HG03575 (cell line): ENCODE results near the gene ERC2.

Experiments used
- ATAC-seq: cut with Tn5 transposase; IDR thresholded peaks from one replicate; pipeline ENCODE4 v1.9.1; 2021; ENCODE audit not compliant: unreplicated experiment, insufficient number of reproducible peaks, low FRiP score; ENCODE audit errors: extremely low read depth

The ERC2 gene

DNA sequence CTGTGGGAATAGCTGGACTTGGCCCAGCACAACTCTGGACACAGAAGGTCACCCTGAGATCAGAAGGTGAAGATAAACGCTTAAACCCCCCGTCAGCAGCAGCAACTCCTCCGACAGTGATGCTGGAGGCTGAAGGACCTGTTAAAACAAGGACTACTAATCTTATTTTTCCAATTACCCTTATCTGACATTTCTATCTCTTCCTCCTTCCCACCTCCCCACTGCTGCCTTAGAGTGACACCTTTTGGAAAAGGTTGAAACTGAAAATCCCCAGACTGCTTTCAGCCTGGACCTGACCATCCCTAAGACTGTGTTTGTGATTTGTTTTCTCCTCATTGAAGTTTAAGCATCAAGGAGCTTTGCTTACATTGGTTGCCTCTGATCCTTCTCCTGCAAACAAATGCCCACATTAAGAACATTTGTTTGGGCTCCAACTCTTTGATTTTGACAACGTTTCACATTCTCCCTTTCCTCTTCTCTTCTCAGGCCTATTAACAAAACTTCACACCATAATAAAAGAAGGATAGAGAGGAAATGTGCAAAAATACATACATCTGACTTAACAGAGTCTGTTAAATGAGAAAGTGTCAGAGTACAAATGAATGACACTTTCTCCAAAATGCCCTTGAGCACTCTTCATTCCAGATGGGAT is 570.6 kb downstream of the ERC2 start:
- no peak for ATAC-seq

DNA sequence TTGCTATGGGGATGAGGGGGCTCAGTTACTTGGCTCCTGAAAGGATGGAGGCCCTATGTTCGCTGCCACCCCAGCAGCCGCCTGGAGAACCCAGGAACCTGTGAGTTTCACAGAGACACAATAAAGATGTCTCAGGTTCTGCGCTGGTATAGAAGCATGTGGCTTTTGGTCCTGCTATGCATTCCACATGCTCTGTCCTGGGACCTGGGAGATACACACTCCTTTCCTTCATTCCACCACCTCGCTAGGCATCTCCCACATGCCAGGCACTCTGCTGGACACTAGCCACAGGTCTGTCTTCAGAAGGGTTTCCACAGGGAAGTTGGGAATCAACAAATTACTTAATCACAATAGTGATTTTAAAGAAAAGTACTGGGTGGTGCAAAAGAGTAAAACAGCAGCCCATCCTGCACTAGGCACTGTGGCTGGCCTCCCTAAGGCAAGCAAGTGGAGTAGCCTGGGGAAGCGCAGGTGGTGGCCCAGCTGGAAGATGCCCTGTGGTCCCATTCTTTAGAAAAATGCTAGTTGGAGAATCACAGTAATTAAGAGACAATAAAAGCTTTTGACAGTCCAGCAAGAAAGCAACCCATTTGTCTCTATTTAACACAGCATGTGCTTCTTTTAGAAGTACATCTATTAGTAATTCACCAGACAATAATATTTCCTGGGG is 572.2 kb downstream of the ERC2 start:
- no peak for ATAC-seq

DNA sequence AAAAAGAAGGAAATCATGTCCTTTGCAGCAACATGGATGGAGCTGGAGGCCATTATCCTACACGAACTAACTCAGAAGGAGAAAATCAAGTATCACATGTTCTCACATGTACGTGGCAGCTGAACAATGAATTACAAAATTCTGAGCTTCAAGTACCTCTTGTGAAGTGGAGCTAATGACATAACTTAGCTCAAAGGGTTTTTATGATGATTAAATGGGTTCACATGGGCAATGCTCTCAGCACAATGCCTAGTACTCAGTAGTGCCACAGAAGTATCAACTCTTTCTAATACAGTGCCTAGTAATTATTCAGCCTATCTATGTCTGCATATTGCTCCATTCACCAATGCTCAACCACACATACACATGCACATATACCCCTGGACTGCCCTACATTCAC is 573.7 kb downstream of the ERC2 start:
- no peak for ATAC-seq

DNA sequence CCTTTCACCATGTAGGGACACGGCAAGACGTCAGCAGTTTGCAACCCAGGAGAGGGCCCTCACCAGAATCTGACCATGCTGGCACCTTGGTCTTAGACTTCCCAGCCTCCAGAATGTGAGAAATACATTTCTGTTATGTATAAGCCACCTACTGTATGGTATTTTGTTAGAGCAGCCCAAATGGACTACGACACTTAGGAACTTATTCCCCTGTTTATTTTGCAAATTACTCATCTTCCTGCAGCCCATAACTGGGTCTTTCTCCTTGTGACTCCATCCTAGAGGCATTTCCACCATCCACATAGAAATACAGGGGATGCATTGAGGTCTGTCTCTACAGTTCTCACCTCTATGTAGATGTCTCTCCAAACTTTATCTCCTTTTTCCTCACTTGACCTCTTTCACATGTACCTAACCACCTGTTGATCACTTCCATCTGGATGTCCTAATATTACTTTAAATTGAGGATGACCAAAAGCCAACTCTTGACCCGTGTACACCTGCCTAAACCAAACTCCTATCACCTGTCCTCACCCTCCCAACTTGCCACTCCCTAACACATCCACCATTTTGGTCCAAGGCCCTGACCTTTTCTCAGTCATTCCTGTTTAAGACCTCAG is 575.1 kb downstream of the ERC2 start:
- no peak for ATAC-seq

DNA sequence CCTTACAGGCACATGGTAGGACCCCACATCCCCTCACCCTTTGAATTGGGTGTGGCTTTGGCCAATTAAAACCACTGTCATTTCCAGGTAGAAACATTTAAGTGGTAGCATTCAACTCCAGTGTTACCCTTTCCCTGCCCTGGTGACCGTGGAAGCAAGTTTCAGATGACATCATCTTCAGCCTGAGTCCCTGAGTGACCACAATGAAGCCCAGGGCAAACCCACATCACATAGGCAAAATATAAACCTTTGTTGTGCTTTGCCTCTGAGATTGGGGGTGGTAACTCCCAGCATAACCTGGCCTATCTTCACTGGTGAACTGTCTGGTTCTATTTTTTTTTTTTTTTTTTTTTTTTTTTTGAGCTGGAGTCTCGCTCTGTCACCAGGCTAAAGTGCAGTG is 577.2 kb downstream of the ERC2 start:
- no peak for ATAC-seq

DNA sequence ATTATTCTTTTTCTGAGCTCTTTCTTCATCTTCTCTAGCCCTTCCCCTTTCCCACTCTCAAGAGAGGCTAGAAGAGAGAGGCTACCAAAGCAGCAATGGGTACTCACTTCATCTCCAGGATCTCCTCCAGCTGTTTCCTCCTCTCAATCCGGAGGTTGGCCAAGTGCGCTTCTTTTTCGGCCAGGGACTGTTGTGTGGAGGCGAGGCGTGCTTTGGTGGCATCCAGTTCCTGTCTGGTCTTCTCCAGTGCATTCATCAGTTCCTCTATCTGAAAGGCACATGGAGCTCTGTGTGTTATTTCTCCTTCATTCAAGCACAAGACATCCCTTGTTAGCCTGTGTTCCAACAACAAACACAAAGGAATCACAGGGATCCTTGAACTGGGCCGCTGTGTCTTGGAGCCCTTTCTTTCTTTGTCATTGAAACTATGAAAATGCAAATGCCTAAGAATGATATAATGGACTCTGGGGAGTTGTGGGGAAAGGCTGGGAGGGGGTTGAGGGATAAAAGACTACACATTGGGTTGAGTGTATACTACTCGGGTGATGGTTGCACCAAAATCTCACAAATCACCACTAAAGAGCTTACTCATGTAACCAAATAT is 579.9 kb downstream of the ERC2 start:
- ATAC-seq, result no peak

DNA sequence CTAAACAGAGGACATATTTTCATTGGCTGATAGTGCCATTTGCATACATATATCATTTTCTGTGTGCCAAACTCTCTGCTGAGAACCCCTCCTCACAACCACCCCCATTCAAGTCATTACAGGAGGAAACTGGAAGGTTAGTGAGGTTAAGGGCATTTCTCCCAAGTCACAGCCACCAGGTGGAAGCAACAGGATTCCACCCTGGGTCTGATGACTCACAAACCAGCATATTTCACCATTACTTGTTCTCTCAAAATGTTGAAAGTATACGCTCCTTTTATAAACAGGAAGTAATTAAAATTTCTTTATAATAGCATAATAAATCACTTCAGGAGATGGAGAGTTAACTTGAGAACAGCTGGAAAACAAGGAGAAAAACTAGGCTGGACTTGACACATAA is 582.5 kb downstream of the ERC2 start:
- no peak for ATAC-seq

DNA sequence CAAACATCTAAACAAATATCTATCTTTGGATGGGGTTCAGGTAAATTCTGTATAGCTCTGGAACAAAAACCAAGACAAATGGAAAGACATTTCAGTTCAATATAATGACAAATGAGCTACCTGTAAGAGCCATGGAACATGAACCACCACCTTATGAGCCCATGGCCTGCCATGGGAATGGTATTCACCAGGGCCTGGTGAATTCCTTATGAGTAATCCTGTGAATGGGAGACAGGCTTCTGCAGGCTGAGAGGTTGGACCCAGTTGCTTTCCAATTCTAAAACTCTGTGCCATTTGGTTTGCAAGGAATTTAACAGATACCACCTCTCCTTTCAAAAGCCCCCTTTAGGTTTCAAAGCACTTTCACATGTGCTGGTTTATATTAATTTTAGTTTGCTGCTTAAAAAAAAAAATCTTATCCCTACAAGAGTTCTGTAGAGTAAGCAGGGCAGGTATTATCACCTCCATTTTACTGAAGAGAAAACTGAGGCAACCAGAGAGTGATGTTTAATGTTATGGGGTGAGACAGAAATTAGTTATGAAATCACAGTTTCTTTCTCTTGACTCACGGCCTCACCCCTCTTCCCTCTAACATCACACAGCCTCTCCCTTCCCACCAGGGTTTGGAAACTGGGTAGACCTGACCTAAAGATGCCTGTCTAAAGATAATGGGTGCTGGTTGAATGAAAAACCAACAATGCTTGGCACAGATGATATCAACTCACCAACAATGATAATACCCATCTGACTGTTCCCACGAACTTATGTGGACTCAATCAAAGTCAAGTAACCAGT is 583.6 kb downstream of the ERC2 start:
- no peak for ATAC-seq

DNA sequence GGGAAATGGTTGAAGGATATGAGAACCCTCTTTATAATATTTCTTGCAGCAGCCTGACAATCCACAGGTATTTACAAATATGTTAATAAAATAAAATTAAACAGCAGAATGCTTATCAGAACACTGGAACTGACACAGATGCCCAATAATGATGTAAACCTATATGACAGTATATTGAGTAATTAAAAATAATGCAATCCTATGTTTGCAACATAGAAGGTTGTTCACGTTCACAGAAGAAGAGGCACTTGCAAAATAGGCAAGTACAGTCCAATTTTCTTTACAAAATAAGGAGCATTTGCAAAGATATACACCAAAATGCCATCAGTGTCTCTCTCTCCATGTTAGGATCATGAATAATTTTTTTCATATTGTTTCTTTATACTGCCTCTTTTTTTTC is 584.2 kb downstream of the ERC2 start:
- ATAC-seq, result no peak

DNA sequence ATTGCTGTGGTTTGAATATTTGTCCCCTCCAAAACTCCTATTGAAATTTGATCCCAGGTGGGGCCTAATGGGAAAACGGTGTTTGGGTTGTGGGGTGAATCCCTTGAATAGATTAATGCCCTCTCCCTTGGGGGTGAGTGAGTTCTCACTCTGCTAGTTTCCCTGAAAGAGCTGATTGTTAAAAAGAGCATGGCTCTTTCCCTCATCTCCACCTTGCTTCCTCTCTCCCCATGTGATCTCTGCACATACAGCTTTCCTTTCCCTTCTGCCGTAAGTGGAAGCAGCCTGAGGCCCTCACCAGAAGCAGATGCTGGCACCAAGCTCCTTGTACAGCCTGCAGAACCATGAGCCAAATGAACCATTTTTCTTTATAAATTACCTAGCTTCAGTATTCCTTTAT is 586.3 kb downstream of the ERC2 start:
- ATAC-seq, result no peak

DNA sequence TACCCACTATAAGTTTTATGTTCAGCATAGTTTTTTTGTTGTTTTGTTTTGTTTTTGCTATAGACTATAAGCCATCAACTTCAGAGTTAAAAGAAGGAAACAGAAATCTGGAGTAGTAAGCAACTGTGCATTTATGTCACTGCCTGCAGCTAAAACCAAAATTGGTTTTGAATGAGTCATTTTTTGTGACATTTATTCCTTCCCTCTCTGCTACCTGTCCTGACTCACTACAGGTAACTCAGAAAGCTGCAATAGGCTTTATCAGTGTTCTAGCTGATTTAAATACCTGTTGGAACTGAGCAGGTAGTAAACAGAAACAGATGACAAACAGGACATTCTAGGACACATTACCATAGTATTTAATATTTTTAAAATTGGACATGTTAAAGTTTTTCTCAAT is 587.9 kb downstream of the ERC2 start:
- ATAC-seq, result no peak

DNA sequence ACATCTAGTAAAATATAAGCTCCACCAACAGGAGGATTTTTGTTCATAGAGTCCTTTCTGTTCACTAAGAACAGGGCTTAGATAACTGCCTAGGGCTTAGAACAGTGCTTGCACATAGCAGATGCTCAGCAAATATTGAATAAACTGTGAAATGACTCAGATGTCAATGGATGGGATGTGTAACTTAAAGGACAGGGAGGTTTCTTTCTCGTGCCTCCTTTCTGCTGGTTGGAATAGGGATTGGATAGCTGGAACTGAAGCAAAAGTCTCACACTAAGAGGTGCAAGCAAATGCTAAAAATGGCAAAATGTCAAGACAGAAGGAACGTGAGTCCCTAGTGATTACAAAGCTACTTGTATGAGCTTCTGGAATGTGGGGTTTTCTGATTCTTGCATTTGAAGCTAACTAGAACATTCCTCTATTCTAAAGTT is 588.4 kb downstream of the ERC2 start:
- no peak for ATAC-seq

DNA sequence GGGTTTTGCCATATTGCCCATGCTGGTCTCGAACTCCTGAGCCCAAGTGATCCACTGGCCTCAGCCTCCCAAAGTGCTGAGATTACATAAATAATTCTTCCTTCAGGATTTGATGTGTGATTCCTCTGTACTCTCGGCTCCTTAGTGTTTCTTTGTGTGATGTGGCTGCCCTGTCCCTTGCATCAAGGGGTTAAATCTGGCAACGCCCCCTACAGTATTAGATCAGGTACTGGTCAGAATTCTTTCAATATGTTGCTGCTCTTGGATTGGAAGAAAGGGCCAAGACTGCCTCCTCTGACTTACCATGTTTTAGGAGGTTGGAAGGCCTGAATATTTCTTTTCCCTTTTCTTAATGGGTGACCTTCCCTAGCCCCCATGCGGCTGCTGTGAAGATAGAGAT is 590.6 kb downstream of the ERC2 start:
- ATAC-seq, result no peak

DNA sequence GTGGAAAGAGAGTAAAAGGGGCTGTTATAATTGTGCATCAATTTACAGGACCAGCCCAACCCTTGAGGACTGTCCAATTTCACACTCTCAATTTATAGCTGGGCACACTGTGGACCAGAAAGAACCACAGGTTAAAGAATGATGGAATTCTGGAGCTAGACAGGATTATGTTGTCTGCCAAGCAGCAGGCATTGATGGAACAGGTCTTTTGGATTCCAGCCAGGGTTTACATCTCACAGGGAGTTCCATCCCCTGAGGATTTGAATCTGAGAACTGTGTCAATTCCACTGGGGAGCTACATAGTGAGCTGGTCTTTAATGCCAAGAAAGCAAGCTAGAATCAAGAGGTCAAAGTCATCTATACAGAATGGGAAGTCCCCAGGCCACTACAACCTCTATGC is 591.7 kb downstream of the ERC2 start:
- ATAC-seq, result no peak

DNA sequence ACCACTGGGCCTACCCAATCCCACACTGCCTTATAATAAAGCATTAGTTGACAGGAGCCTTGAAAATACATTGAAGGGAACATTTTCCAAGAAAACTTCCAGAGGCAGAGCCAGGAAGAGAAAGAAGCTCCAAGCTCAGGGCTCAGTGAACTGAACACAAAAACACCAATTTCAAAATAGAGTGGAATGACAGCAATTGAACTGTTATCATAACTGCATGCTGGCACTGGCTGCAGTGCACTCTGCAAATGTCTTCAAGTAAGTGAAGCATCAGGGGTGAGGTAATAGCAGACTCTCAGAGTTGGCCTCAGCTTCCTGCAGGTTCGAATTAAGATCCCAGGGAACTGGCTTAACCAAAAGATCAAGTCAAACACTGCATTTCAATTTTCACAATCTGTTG is 593.2 kb downstream of the ERC2 start:
- no peak for ATAC-seq

DNA sequence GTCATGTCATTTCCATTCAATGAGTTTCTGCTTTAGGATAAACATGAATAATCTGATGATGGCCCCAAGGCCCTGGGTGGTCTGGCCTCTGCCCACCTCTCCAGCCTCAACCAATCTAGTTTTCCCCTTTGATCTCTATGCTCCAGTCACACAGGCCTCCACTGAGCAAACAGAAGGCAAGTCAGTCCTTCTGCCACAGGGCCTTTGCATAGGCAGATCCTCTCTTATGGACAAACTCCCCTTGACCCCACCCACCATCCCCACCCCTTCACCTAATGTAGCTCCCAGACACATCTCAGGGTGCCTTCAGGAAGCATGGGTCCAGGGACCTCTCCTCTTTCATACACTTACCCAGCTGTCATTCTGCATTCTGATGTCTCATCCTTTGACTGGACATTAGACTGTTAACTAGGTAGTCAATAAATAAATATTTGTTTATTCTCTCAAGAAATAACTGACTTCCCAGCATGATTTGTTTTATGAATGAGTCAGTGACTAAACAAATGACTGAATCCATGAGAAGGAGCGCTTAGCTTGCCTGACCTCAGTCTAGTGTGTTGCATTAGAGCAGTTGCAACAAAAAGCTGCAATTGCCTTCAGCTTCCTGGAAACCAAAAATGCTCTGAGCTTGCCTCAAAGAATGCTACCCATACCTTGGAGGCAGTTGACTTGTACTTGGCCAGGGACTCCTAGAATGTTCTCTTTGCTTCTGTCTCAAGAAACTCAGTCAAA is 594.6 kb downstream of the ERC2 start:
- no peak for ATAC-seq

DNA sequence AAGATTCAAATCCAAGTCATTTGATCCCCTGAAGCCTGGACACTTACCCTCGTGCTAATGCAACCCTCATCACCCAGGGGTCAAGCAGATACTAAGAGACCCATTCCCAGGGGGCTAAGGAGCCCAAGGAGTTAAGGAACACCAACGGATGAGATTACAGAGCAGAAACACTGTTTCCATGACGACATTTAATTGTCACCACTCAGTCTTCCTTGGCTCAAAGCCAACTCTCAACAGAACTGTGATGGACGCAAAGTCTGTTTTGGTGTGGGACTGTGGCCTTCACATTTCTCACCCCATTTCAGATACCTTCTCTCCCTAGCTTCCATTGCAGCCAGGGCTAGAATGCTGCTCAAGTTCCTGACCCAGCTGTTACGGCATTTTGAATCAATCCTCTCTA is 597.7 kb downstream of the ERC2 start:
- no peak for ATAC-seq

DNA sequence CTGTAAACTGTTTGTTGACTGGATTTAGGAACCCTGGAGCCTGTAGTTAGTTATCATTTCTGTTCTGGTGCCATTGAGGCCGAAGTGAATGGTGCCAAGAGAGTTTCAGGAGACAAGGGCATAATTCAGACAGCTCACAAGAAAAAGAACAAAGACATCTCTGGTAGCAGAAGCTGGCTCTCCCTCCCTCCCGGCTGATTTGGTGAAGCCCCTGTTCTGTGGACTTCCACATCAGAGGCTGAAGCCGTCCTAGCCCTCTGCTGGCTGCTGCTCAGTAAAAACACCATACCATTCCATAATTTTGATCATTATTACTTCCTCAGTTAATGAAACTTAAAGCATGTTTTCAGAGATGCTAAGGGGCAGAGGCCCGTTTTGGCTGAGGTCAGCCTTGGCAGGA is 599.9 kb downstream of the ERC2 start:
- no peak for ATAC-seq

DNA sequence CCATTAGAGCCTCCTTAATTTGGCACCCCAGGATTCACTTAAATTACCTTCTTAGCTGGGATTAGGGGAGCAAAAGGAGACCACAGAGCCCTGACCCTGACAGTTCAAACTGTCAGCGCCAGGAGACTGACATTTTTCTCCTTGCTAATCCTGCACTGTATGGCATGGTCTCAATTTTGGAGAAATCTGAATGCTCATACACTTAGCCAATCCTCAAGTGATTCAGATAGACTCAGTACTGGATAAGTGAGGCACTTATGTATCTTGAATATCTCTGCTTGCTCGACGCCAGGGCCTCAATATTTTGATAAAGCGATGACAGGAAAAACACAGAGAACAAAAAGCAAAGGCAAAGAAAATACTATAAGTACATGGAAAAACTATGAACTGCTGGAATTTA is 605.2 kb downstream of the ERC2 start:
- no peak for ATAC-seq
